Stimulated activated CD4-positive, alpha-beta T cell treated with anti-CD3 and anti-CD28 coated beads, Interleukin-1b, Interleukin-23, amount 100 ng/mL, for 24 hours (primary cell): Measurements from ENCODE around the gene ADGRL3.
"Not testable (repeated sequence)": the region's sequence is repeated elsewhere in the genome, so short reads cannot be mapped to it uniquely, and the experiment has no call there.

ENCODE experiments used
- DNase-seq, 4 experiments: peaks; one replicate each; pipeline ENCODE4 v3.0.0-alpha.2; 2020; ENCODE audit warnings: low read depth in 4 of 4, low spot score in 1 of 4

ADGRL3 gene

GRCh38 chr4:61485056-61485455, 284.9 kb downstream of the ADGRL3 start:
- DNase-seq, result no peak

DNA sequence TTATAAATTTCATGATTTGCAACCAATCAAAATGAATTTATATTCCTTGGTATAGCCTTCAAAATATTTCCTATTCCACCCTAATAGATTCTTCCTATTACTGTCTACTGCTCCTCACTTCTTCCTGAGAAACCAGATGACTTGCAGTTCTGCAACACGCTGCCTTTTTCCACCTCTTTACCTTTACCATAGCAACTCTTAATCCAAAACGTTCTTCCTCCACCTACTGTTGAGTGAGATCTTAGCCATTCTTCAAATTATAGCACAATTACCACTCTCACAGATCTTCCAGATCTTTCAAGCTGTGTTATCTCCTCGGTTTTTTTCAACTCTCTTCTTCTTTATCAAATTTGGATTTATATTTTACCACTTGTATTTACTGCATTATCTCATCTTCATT, 289.8 kb downstream of the ADGRL3 start:
- no peak for DNase-seq

DNA sequence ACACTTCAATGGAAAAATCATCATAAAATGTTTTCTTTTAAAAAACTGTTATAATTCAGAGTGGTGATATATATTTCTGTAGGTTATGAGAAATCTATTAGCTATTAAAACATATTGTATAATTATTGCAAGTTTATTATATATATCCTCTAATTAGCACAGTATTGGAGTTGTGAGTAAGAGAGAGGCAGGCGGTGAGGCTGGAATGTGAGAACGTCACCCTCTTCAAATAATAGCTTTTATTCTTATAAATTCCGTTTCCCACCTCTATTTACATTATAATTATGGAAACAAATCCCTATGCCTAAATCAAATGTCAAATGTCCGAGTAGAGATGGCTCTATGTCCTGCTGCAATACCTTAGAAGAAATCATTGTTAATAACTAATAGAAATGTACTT, 292.9 kb downstream of the ADGRL3 start:
- no peak for DNase-seq

DNA sequence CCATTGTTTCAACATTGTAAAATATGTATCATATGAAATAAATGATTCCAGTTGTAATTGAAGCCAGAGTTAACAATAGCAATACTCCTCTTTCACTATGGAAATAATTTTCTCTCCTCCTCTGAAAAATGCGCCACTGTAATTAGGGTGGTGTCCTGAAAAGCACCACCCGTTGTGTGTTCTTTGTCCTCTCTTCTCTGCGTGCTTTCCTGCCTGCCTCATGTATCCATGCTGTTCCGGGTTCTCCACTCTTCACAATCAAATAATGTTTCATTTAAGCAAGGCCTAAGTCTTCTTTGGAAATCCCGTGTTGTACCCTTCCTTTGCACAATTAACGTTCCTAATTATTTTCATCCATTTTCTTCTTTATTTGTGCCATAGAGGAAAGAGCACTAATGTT, 293.3 kb downstream of the ADGRL3 start:
- no peak for DNase-seq

- no peak for DNase-seq
These were observed 300.8 kb downstream of the ADGRL3 start for GRCh38 chr4:61500883-61501282.

DNA sequence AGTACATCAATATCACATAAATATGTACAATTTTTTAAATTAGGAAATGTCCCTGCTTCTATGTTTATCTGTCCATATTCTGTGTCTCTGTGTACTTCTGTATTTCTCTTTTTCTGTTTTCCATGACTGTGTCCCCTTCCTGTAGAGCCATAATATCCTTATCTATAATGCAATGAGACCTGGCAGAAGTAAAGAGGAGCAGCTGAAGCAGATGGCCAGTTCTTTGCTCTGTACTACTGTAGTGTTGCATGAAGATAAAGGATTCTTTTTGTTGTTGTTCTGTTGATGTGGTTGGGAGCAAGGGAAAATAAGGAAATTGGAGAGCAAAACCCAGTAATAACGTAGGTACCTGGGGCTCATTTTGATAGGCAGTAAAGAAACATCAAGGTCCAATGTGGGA, 301.7 kb downstream of the ADGRL3 start:
- no peak for DNase-seq

- DNase-seq, result no peak
These were observed 305.9 kb downstream of the ADGRL3 start for GRCh38 chr4:61505773-61506685.

DNA sequence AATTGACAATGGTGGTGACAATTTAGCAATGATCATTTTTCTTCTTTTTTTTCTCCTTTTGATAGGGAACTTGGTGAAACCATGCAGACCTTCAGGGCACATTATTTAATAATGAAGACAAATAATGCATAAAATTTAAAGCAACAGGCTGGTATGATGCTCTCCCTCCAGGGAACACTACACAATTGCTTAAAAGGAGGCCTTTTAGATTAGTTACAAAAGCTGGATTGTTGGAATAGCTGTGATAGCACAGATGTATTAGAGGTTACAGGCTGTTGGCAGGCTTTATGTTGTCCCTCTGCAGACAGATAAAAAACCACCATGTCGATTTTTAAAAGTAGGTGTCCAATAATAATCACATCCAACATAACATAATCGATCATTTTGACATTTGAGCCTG, 307.0 kb downstream of the ADGRL3 start:
- DNase-seq, result no peak

DNA sequence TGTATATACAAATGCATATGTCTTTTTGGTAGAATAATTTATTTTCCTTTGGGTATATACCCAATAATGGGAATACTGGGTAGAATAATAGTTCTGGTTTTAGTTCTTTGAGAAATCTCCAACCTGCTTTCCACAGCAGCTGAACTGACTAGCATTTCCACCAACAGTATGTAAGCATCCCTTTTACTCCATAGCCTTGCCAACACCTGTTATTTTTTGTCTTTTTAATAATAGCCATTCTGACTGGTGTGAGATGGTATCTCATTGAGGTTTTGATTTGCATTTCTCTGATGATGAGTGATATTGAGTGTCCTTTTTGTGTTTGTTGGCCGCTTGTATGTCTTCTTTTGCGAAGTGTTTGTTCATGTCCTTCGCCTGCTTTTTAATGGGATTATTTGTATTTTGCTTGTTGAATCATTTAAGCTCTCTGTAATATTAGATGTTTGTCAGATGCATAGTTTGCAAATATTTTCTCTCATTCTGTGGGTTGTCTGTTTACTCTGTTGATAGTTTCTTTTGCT, 309.7 kb downstream of the ADGRL3 start:
- not testable (repeated sequence) for DNase-seq

GRCh38 chr4:61511716-61512488, 311.8 kb downstream of the ADGRL3 start:
- DNase-seq, result no peak

- DNase-seq, result no peak
These were observed 314.9 kb downstream of the ADGRL3 start for GRCh38 chr4:61514991-61515390.

DNA sequence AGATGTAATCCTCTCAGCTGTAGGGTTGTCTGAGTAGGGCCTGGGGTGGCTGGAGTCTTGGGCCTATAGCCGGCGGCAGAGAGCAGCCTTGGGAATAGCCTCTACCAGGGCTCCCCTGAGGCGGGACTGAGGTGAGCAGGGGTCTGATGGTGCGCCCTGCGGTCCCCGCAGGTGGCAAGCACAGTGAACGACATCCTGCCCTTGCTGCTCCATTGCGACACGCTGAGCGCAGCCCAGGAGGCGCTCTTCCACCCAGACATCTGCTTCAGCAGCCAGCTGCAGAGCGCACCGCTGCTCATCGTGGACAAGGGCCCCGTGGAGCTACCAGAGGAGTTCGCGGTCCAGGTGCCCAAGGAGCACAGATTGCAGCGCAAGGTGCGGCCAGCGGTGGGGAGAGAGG, 317.0 kb downstream of the ADGRL3 start:
- no peak for DNase-seq

DNA sequence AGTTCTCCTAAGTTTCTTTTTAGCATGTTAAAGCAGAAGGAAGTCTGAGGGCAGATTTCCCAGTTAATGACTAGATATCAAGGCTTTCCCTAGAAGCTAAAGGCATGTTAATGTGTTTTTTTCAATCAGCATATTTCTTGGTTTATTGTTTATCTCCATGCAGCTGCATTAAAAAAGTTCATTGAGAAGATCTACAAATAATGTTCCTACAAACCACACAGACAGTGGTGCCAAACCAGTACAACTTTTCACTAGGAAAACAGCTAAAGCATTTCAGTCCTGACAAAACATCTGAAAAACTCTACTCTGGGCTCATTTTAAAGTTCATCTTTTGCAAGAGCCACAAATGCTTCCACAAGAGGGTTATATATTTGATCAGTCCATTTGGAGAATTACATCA, 320.0 kb downstream of the ADGRL3 start:
- no peak for DNase-seq

DNA sequence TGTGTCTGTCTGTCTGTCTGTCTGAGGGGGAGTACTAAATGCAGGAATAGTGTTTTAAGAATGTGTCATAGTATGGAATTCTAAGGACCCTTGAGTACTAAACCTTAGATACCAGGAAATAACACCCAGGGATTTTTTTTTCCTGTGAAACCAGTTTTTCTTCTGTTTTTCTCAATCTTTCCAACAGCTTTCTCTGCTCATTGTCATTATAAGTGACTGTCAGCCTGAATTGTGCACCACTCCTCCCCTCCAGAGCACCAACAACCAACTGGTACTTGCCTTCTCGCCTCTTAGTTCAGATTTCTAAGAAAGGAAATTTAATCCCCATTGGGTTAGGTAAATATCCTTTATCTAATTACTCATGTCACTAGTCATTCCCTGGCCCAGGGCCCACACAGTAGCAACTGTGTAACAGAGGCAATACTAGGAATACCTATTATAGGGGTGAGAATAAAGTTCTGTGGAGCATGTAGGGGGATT, 320.6 kb downstream of the ADGRL3 start:
- no peak for DNase-seq

DNA sequence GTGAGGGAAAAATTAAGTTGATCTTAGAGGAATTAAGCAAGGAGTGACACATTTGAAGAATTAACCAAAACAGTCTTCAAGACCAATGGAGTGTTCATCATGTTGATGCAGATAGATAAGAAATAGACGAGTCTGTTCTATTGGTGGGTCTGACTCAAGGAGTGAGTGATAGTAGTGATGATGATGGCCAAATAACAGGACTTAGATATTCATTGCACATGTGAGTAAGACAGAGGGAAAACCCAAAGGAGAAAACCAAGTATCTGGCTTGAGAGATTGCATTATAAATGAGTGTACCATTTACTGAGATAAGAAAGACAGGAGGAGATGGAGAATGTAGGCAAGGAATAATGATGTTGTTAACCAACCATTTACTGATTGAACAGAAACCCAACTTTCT, 321.3 kb downstream of the ADGRL3 start:
- DNase-seq, result no peak

GRCh38 chr4:61522312-61522711, 322.2 kb downstream of the ADGRL3 start:
- no peak for DNase-seq

GRCh38 chr4:61527888-61528287, 327.8 kb downstream of the ADGRL3 start:
- DNase-seq, result no peak

- no peak for DNase-seq
These were observed 328.5 kb downstream of the ADGRL3 start for GRCh38 chr4:61528595-61528994.

- no peak for DNase-seq
These were observed 331.1 kb downstream of the ADGRL3 start for GRCh38 chr4:61531188-61531587.

DNA sequence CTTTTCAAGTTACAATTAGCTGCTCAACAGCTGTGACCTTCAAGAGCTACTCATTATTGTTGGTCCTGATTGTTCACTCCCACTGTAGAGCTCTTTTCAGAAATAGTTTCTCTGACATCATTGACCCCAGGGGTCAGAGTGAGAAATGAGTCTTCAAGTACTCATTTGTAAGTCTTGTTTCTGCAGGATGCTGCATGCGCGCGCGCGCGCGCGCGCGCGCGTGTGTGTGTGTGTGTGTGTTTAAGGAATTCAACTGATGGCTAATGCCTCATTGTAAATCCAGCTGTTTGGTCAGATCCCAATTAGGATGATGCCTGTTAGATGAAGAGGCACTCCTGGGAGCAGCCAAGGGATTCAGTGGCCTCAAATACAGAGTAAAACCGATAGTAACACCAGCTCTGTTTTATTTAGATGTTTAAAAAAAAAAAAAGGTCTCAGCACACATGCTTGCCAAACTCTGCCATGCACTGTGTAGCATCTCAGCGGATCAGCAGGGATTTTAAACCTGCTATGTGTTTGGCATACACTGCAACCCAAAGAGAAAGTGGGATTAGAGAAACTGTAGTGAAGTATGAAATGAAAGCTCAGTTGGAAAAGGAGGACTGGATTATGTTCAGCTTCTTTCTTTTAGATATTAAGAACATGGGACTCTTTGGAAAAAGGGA, 332.3 kb downstream of the ADGRL3 start:
- no peak for DNase-seq

DNA sequence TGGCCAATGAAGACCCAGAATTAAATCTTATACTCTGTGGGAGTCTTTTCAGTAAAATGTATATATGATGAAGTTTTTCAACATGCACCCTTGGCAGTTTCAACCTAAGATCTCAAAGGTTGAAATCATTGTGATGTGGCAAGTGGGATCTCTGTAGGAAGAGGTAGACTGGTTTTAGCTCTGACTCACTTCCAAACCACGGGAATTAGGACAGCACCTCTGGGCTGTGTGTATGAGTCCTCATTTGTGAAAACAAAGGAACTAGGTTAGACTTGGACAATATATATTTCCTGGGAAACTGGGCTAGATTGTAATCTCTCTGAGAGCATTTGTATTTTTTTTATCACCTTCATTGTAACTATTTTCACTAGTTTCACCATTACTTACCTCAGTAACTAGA, 333.0 kb downstream of the ADGRL3 start:
- no peak for DNase-seq
